HCT116 (cell line): Measurements from ENCODE around the gene PDE8A. TPM values are rescaled to one million over a fixed set of nuclear protein-coding genes. Genes with fewer than 3 reads are reported as not detected.

Source experiments
- ATAC-seq: fragments of 200-7000 bp; cut with Tn5 transposase; 2 replicates; pipeline ENCODE4 v1.9.1; 2020; ENCODE audit warnings: mild to moderate bottlenecking, moderate library complexity
- BruUV-seq: library from RNA; stranded (reverse); fragments of 400-500 nt; replicated peaks from 2 replicates; lab custom pipeline; 2021; lab: Mats Ljungman, UMichigan
- CTCF ChIA-PET: fragments of 300-600 bp; sonication (Branson Sonifier 250); formaldehyde crosslinking; loops from one replicate; lab custom pipeline; 2021; ENCODE audit warnings: antibody characterized with exemption; lab: Charles Lee
- POLR2A ChIA-PET: fragments of 300-600, 350-600 bp; sonication (Branson Sonifier 250); formaldehyde crosslinking; loops from one replicate; lab custom pipeline; 2021; ENCODE audit warnings: antibody characterized with exemption; lab: Charles Lee
- RAD21 ChIA-PET, 2 experiments: fragments of 300-600 bp; sonication (Branson Sonifier 250); formaldehyde crosslinking; loops; one replicate each; lab custom pipeline; 2023; ENCODE audit warnings: low total read pairs in 2 of 2; ENCODE audit not compliant: uncharacterized antibody in 2 of 2, unreplicated experiment in 2 of 2, low non-redundant PET in 1 of 2; lab: Charles Lee
- DNase-seq: peaks from one replicate; pipeline ENCODE4 v3.0.0-alpha.2; 2010; ENCODE audit warnings: low read depth, low spot score
- H2AFZ ChIP-seq: fragments of 200-600 bp; shearing (Covaris generic), sonication (generic); 2 replicates; pipeline ENCODE4 v1.6.1; 2017; ENCODE audit warnings: low read depth, mixed run types, mixed read lengths, antibody characterized with exemption, low read length; ENCODE audit not compliant: poor library complexity, severe bottlenecking
- H3K27ac ChIP-seq: 2 replicates; pipeline ENCODE4 v1.5.1; 2012; ENCODE audit warnings: low read depth, low read length
- H3K27me3 ChIP-seq: fragments of 200-600 bp; sonication (generic); 2 replicates; pipeline ENCODE4 v1.6.1; 2016; ENCODE audit warnings: mixed run types, low read length, mixed read lengths; ENCODE audit not compliant: insufficient read depth
- H3K36me3 ChIP-seq, 2 experiments: fragments of 200-500 bp in 1 of 2; fragments of 200-600 bp in 1 of 2; sonication (Bioruptor generic) in 1 of 2; sonication (generic) in 1 of 2; 2 replicates each; pipeline versions ENCODE4 v1.5.1 to v1.6.1; 2014 to 2016; ENCODE audit warnings: low read length in 2 of 2, inconsistent platforms in 1 of 2, mixed read lengths in 1 of 2, mixed run types in 1 of 2; ENCODE audit not compliant: insufficient read depth in 2 of 2, control insufficient read depth in 1 of 2
- H3K4me1 ChIP-seq, 2 experiments: fragments of 200-600 bp in 1 of 2; sonication (generic) in 1 of 2; 2 replicates each; pipeline versions ENCODE4 v1.5.1 to v1.6.1; 2012 to 2017; ENCODE audit warnings: low read length in 2 of 2, inconsistent platforms in 1 of 2, mild to moderate bottlenecking in 1 of 2, mixed read lengths in 1 of 2, mixed run types in 1 of 2, moderate library complexity in 1 of 2; ENCODE audit not compliant: insufficient read depth in 2 of 2, control insufficient read depth in 1 of 2
- H3K4me2 ChIP-seq: fragments of 200-600 bp; sonication (generic); 2 replicates; pipeline ENCODE4 v1.6.1; 2017; ENCODE audit warnings: mixed run types, low read length, mixed read lengths
- H3K4me3 ChIP-seq, 2 experiments: fragments of 200-600 bp in 1 of 2; sonication (generic) in 1 of 2; replicated peaks in 1 of 2; 2 replicates each; pipeline ENCODE4 v1.5.1; 2011 to 2016; ENCODE audit warnings: low read length in 2 of 2, control low read depth in 1 of 2, low read depth in 1 of 2, mild to moderate bottlenecking in 1 of 2, mixed read lengths in 1 of 2, mixed run types in 1 of 2
- H3K79me2 ChIP-seq: fragments of 200-600 bp; sonication (generic); 2 replicates; pipeline ENCODE4 v1.6.1; 2017; ENCODE audit warnings: mild to moderate bottlenecking, mixed run types, low read length, moderate library complexity, mixed read lengths; ENCODE audit not compliant: insufficient read depth
- H3K9ac ChIP-seq: fragments of 200-600 bp; sonication (generic); 2 replicates; pipeline ENCODE4 v1.6.1; 2016; ENCODE audit warnings: low read length, mixed read lengths
- H3K9me2 ChIP-seq: fragments of 200-600 bp; sonication (generic), shearing (Covaris generic); 2 replicates; pipeline ENCODE4 v1.6.1; 2017; ENCODE audit warnings: mixed run types, mild to moderate bottlenecking, moderate library complexity; ENCODE audit not compliant: insufficient read depth
- H3K9me3 ChIP-seq, 2 experiments: fragments of 200-500 bp in 1 of 2; fragments of 200-600 bp in 1 of 2; sonication (Bioruptor generic) in 1 of 2; sonication (generic) in 1 of 2; 2 replicates each; pipeline ENCODE4 v1.6.1; 2014 to 2017; ENCODE audit warnings: low read length in 2 of 2, mixed read lengths in 2 of 2, inconsistent platforms in 1 of 2, low read depth in 1 of 2, mild to moderate bottlenecking in 1 of 2, mixed run types in 1 of 2, moderate library complexity in 1 of 2; ENCODE audit not compliant: control insufficient read depth in 1 of 2, insufficient read depth in 1 of 2
- H4K20me1 ChIP-seq: fragments of 200-600 bp; sonication (generic), shearing (Covaris generic); 2 replicates; pipeline ENCODE4 v1.6.1; 2017; ENCODE audit warnings: mixed run types, mild to moderate bottlenecking, moderate library complexity; ENCODE audit not compliant: insufficient read depth
- CTCF ChIP-seq, 3 experiments: fragments of 200-600 bp in 1 of 3; sonication (generic) in 1 of 3; IDR thresholded peaks in 2 of 3; conservative IDR thresholded peaks in 1 of 3; 2 replicates each; pipeline ENCODE4 v1.5.1; 2012 to 2017; ENCODE audit warnings: low read depth in 2 of 3, low read length in 2 of 3, antibody characterized with exemption in 1 of 3, borderline replicate concordance in 1 of 3, control low read depth in 1 of 3, mild to moderate bottlenecking in 1 of 3, mixed read lengths in 1 of 3, mixed run types in 1 of 3, moderate library complexity in 1 of 3; ENCODE audit not compliant: insufficient read depth in 1 of 3
- EGR1 ChIP-seq: IDR thresholded peaks from 2 replicates; pipeline ENCODE4 v1.6.1; 2012; ENCODE audit warnings: low read depth
- ELF1 ChIP-seq: IDR thresholded peaks from 2 replicates; pipeline ENCODE4 v1.6.1; 2012; ENCODE audit warnings: low read depth, borderline replicate concordance
- MAX ChIP-seq: IDR thresholded peaks from 2 replicates; pipeline ENCODE4 v1.6.1; 2012
- POLR2A ChIP-seq: IDR thresholded peaks from 2 replicates; pipeline ENCODE4 v1.7.0; 2011; ENCODE audit warnings: borderline replicate concordance; ENCODE audit not compliant: insufficient read depth, insufficient read length; ENCODE audit errors: extremely low read depth
- REST ChIP-seq: IDR thresholded peaks from 2 replicates; pipeline ENCODE4 v1.6.1; 2012; ENCODE audit warnings: low read depth
- SIN3A ChIP-seq: IDR thresholded peaks from 2 replicates; pipeline ENCODE4 v1.6.1; 2012; ENCODE audit warnings: low read depth
- SP1 ChIP-seq: IDR thresholded peaks from 2 replicates; pipeline ENCODE4 v1.6.1; 2012; ENCODE audit warnings: low read depth
- TCF7L2 ChIP-seq: IDR thresholded peaks from 2 replicates; pipeline ENCODE4 v1.7.0; 2011; ENCODE audit warnings: borderline replicate concordance, inconsistent platforms; ENCODE audit not compliant: insufficient read depth, insufficient read length; ENCODE audit errors: extremely low read depth
- ZBTB33 ChIP-seq: IDR thresholded peaks from 2 replicates; pipeline ENCODE4 v1.6.1; 2011; ENCODE audit warnings: mild to moderate bottlenecking, low read length, moderate library complexity; ENCODE audit not compliant: insufficient replicate concordance; ENCODE audit errors: extremely low read depth
- ZFX ChIP-seq: fragments of 450-650 bp; IDR thresholded peaks from 2 replicates; pipeline ENCODE4 v1.6.1; 2017
- intact Hi-C: fragments of 100-400 bp; cut with micrococcal nuclease; formaldehyde crosslinking; loops from 2 replicates; pipeline ENCODE4 v1.10.0; 2022
- total RNA-seq: library from RNA; stranded (reverse); gene quantifications from one replicate; pipeline ENCODE4 v1.2.1, GENCODE V29; 2021; ENCODE audit not compliant: unreplicated experiment

Gene PDE8A
- total RNA-seq, 1 experiment from 2014 or later = 37.8 TPM

- Histone ChIP-seq H3K9me3 (no peaks in the 10 kb centered on the region), H3K4me1 (peaks cover 0 to 8% of the 10 kb centered on the region in 2 experiments; a peak in 2 of 4 replicates), H3K9ac (no peak overlapping the region), H3K4me2 (no peak overlapping the region), H3K4me3 (no peak overlapping the region), H3K36me3 (no peaks in the 10 kb centered on the region), H4K20me1 (no peaks in the 10 kb centered on the region), H3K9me2 (no peaks in the 10 kb centered on the region), H3K27ac (no peak overlapping the region), H3K27me3 (no peaks in the 10 kb centered on the region), H2AFZ (no peak overlapping the region), H3K79me2 (no peaks in the 10 kb centered on the region)
- CTCF ChIA-PET = no interaction called here
- intact Hi-C loops = no loop called here
- POLR2A ChIA-PET = no interaction called here
- TF ChIP-seq SIN3A (no peak), POLR2A (no peak)
- no TSS peak for BruUV-seq
- RAD21 ChIA-PET = no interaction called here
- ATAC-seq = no peak
- no peak for DNase-seq
Observed at GRCh38 chr15:84944861-84945260, 36.8 kb upstream of the PDE8A start.

GRCh38 chr15:84946772-84947489 lies 34.7 kb upstream of the PDE8A start:
- RAD21 ChIA-PET = no interaction called here
- no TSS peak for BruUV-seq
- H3K27me3 ChIP-seq = no peaks in the 10 kb centered on the region
- no peaks in the 10 kb centered on the region for H3K36me3 ChIP-seq
- no peak for DNase-seq
- no peak for ATAC-seq
- no peaks in the 10 kb centered on the region for H3K9me3 ChIP-seq
- H3K9me2 ChIP-seq = no peaks in the 10 kb centered on the region
- intact Hi-C loops = no loop called here
- H3K79me2 ChIP-seq = no peaks in the 10 kb centered on the region
- H3K4me3 ChIP-seq = no peak overlapping the region
- POLR2A ChIA-PET = no interaction called here
- no peak overlapping the region for H3K4me2 ChIP-seq
- H3K27ac ChIP-seq = no peak overlapping the region
- no peak overlapping the region for H2AFZ ChIP-seq
- no peak overlapping the region for H3K9ac ChIP-seq
- CTCF ChIA-PET = interaction anchor here (2.4 kb wide), 1 partner anchor 12 kb away, joined by 5 read pairs; no protein-coding TSS in a partner anchor
- no peaks in the 10 kb centered on the region for H4K20me1 ChIP-seq
- H3K4me1 ChIP-seq = peaks cover 0 to 8% of the 10 kb centered on the region in 2 experiments; a peak in 2 of 4 replicates
- TF ChIP-seq MAX (no peak), SP1 (no peak), ELF1 (no peak), CTCF (IDR thresholded peaks at IDR 0.05 in 2 of 3, conservative IDR thresholded peaks at IDR 0.05 in 1 of 3; ENCODE audit: borderline replicate concordance in 1 of 3, insufficient read depth in 1 of 3, low read depth in 2 of 3, low read length in 2 of 3) (no peak), ZBTB33 (no peak), EGR1 (no peak), TCF7L2 (no peak), REST (no peak), POLR2A (no peak), ZFX (no peak)
